ENCODE measurements around the gene CNTLN. TPM values are rescaled to one million over a fixed set of nuclear protein-coding genes. Genes with fewer than 3 reads are reported as not detected.
"Not testable (repeated sequence)": the region's sequence is repeated elsewhere in the genome, so short reads cannot be mapped to it uniquely, and the experiment has no call there.

The CNTLN gene
- total and polyA plus RNA-seq, 2 donors from 2014 or later = 2.0 to 8.0 TPM

- H3K9me3 ChIP-seq (ENCODE audit: control insufficient read depth in 2 of 3, insufficient read depth in 1 of 3, low read length in 3 of 3) = peaks cover 0 to 6% (median 0%) of the 10 kb centered on the region in 3 donors
- no peak overlapping the region for H3K4me3 ChIP-seq (ENCODE audit: low read length in 3 of 3)
- H3K36me3 ChIP-seq (ENCODE audit: control insufficient read depth in 2 of 3, insufficient read depth in 3 of 3, low read length in 3 of 3) = no peaks in the 10 kb centered on the region
- no peak overlapping the region for H3K27ac ChIP-seq (ENCODE audit: low read depth in 2 of 2, low read length in 2 of 2)
- no peak overlapping the region for H3K9ac ChIP-seq (ENCODE audit: low read length in 3 of 3)
- H3K27me3 ChIP-seq (ENCODE audit: control insufficient read depth, insufficient read depth, low read length) = no peaks in the 10 kb centered on the region
- FAIRE-seq (no peak), DNase-seq (no peak)
- no peak for TF ChIP-seq CTCF (IDR thresholded peaks at IDR 0.05; ENCODE audit: borderline replicate concordance, extremely low read depth, insufficient read depth)
- no peaks in the 10 kb centered on the region for H3K4me1 ChIP-seq (ENCODE audit: control insufficient read depth in 2 of 3, insufficient read depth in 2 of 3, low read depth in 1 of 3, low read length in 3 of 3)
- intact Hi-C loops (cut with DNase I) = no loop called here
Observed at GRCh38 chr9:17171309-17172094, 36.7 kb downstream of the CNTLN start.

GRCh38 chr9:17177496-17177895, 42.7 kb downstream of the CNTLN start:
- FAIRE-seq; DNase-seq; intact Hi-C loops (cut with DNase I); H3K27me3 ChIP-seq (ENCODE audit: control insufficient read depth, insufficient read depth, low read length); H3K9ac ChIP-seq (ENCODE audit: low read length in 3 of 3); H3K4me1 ChIP-seq (ENCODE audit: control insufficient read depth in 2 of 3, insufficient read depth in 2 of 3, low read depth in 1 of 3, low read length in 3 of 3); H3K27ac ChIP-seq (ENCODE audit: low read depth in 2 of 2, low read length in 2 of 2); H3K4me3 ChIP-seq (ENCODE audit: low read length in 3 of 3); H3K9me3 ChIP-seq (ENCODE audit: control insufficient read depth in 2 of 3, insufficient read depth in 1 of 3, low read length in 3 of 3); H3K36me3 ChIP-seq (ENCODE audit: control insufficient read depth in 2 of 3, insufficient read depth in 3 of 3, low read length in 3 of 3): not testable (repeated sequence)

GRCh38 chr9:17185481-17186029, 50.7 kb downstream of the CNTLN start:
- H3K4me1 ChIP-seq (ENCODE audit: control insufficient read depth in 2 of 3, insufficient read depth in 2 of 3, low read depth in 1 of 3, low read length in 3 of 3) = no peaks in the 10 kb centered on the region
- H3K9ac ChIP-seq (ENCODE audit: low read length in 3 of 3) = no peak overlapping the region
- intact Hi-C loops (cut with DNase I) = no loop called here
- H3K9me3 ChIP-seq (ENCODE audit: control insufficient read depth in 2 of 3, insufficient read depth in 1 of 3, low read length in 3 of 3) = no peaks in the 10 kb centered on the region
- H3K36me3 ChIP-seq (ENCODE audit: control insufficient read depth in 2 of 3, insufficient read depth in 3 of 3, low read length in 3 of 3) = no peaks in the 10 kb centered on the region
- TF ChIP-seq CTCF (IDR thresholded peaks at IDR 0.05; ENCODE audit: borderline replicate concordance, extremely low read depth, insufficient read depth) = no peak
- FAIRE-seq = no peak
- DNase-seq = no peak
- no peaks in the 10 kb centered on the region for H3K27me3 ChIP-seq (ENCODE audit: control insufficient read depth, insufficient read depth, low read length)
- H3K27ac ChIP-seq (ENCODE audit: low read depth in 2 of 2, low read length in 2 of 2) = no peak overlapping the region
- no peak overlapping the region for H3K4me3 ChIP-seq (ENCODE audit: low read length in 3 of 3)

- Histone ChIP-seq H3K4me3 (ENCODE audit: low read length in 3 of 3) (no peak overlapping the region), H3K4me1 (ENCODE audit: control insufficient read depth in 2 of 3, insufficient read depth in 2 of 3, low read depth in 1 of 3, low read length in 3 of 3) (no peaks in the 10 kb centered on the region), H3K27me3 (ENCODE audit: control insufficient read depth, insufficient read depth, low read length) (no peaks in the 10 kb centered on the region), H3K27ac (ENCODE audit: low read depth in 2 of 2, low read length in 2 of 2) (no peak overlapping the region), H3K36me3 (ENCODE audit: control insufficient read depth in 2 of 3, insufficient read depth in 3 of 3, low read length in 3 of 3) (no peaks in the 10 kb centered on the region), H3K9me3 (ENCODE audit: control insufficient read depth in 2 of 3, insufficient read depth in 1 of 3, low read length in 3 of 3) (no peaks in the 10 kb centered on the region), H3K9ac (ENCODE audit: low read length in 3 of 3) (no peak overlapping the region)
- no peak for TF ChIP-seq CTCF (IDR thresholded peaks at IDR 0.05; ENCODE audit: borderline replicate concordance, extremely low read depth, insufficient read depth)
- DNase-seq (peak in 2 of 5 donors; percentile 8), FAIRE-seq (no peak)
- intact Hi-C loops (cut with DNase I) = no loop called here
Observed at GRCh38 chr9:17191082-17191481, 56.2 kb downstream of the CNTLN start.

All from kidney (tissue), 14 donors.